Lung microvascular endothelial cell (primary cell): ENCODE results near the gene RSBN1. TPM values are rescaled to one million over a fixed set of nuclear protein-coding genes. Genes with fewer than 3 reads are reported as not detected.
A peak's percentile ranks its signal among the peaks of the same experiment; 100 is the strongest.
"Not testable (repeated sequence)": the region's sequence is repeated elsewhere in the genome, so short reads cannot be mapped to it uniquely, and the experiment has no call there.

Experiments used
- DNase-seq, 2 donors: peaks; one replicate each; pipeline versions ENCODE4 v3.0.0 to v3.0.0-alpha.2; 2010; ENCODE audit warnings: low read depth in 2 of 2
- total RNA-seq: library from RNA; depleted of rRNA; stranded (reverse); fragments of >200 nt; gene quantifications from 2 replicates; pipeline ENCODE4 v1.2.1, GENCODE V29; 2014

The RSBN1 gene
- total RNA-seq, 1 donor from 2014 or later, result 9.7 TPM

DNA sequence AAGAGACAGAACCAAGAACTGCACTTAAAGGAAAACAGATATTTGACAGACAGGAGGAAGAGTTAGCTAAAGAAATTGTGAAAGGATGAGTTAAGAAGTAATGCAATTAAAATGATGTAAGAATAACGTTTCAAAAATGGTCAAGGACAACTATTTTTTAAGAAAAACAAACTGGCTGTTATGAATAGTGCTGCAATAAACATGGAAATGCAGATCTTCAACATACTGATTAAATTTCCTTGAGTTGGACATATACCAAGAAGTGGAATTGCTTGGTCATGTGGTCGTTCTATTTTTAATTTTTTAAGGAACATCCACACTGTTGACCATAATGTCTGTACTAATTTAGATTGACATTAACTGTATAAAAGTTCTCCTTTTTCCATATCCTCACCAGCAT is 29.9 kb downstream of the RSBN1 start:
- no peak for DNase-seq

DNA sequence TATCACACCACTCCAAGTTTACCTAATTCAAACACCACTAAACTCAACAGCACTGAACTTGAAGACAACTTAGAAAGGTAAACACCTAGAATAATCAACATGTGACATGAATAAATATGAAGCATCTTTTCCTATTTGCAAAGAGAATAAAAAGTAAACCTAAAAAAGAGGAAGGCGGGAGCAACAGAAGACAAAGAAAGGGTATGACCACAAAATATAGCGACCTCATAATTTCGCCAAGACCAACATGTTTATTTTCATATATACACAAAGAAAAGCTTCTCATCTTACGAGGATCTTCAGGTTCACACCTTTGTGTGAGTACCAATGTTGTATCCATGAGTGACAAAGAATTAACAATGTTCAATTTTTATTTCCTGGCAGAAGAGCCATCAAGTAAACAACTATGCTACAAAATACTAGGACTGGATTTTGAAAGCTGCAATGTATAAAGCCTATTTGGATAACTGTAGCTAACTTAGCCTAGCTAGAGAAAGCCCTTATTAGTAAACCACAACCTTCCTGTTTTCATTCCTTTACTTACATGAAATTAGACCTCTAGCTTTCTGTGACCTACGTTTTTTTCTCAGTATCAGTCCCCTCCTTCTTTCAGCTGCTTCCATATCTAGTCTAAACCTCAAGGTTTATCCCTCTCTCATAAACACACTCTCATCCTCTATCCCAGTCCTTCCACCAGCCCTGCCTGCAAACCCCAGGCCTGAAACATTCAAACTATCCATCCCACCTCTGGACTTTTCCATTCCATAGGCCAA is 31.7 kb downstream of the RSBN1 start:
- no peak for DNase-seq

DNA sequence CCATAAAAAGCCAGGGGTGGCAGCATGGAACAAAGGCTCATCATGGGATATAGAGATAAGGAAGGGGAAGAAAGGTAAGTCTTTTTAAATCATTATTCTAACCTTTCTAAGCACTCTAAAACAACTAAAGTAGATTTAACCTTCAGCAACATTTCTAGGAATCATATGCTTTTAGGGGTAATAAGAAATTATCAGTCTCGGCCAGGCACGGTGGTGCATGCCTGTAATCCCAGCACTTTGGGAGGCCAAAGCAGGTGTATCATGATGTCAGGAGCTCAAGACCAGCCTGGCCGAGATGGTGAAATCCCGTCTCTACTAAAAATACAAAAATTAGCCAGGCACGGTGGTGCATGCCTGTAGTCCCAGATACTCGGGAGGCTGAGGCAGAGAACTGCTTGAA is 32.7 kb downstream of the RSBN1 start:
- no peak for DNase-seq

DNA sequence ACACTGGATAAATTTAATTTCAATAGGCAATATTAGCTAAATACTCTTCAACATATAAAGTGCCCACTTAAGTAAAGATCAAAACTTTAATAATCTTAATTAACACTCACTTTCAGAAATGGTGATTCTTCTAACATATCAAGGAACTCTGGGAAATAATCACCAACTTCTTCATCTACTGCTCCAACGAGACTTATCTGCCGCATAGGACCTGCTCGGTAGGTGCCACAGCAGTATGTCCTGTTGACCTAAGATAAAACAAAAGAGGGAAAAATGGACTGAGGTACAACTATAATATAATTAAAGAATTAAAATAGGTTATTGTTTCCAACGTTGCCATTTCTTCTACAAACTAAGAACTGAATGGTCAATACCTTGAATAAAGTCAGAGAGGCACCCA is 34.7 kb downstream of the RSBN1 start:
- DNase-seq, result no peak

DNA sequence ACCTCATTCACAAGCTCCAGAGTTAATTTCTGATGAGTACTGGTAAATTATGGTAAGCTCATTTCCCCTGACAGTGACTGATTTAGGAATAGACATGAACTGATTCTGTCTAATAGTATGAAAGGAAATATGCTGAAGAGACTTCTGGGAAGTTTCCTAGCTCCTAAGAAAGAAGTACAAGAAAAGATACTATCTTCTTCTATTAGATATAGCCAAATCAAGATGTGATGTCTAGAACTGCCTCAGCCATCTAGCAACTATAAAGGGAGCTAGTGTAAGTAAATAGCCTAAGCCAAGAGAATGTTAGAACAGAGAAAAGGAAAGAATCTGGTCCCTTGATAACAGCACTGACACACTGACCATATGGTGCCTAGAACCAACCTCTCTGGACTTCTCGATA is 42.2 kb downstream of the RSBN1 start:
- no peak for DNase-seq

DNA sequence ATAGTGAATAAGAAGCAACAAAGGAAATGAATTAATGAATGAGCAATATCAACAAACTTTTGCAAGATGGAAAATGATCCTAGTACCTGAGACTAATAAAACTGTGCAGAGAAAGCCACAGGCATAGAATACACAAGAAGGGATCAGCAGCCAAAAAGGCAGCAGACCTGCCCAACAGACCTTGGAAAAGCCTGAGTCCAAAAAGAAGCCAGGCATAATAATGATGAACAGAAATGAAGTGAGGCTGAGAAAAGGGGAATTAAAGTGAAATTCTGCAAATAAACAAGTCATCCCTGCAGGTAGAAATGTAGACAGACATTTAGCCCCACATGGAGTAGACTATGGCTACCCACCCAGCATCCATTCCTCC is 42.7 kb downstream of the RSBN1 start:
- DNase-seq, result no peak

DNA sequence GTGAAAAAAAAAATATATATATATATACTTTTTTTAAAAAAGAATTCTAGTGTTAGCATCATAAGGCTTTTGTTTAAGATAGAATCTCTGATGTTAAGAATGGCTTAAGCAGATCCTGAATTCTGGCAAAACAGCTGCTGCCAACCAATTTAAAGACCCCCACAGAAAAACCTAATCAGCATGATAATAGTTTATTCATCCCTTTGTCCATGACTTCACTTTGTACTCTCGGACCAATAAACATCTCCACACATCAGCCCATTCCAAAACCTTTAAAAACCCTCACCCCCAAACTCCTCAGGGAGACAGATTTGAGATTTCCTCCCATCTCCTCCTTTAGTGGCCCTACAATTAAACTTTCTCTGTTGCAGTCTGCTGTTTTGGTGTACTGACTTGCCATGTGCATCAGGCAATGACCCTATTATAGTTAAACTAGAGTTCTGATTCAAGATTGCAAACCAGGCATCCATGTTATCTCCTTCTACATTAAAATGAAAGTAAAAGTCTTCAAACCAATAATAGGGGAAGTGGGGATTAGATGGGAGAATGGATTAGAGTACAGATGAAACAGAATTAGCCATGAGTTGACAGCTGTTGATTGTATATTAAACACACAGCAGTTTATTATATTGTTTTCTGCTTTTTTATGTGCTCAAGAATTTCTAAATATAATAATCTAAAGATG is 43.2 kb downstream of the RSBN1 start:
- no peak for DNase-seq

DNA sequence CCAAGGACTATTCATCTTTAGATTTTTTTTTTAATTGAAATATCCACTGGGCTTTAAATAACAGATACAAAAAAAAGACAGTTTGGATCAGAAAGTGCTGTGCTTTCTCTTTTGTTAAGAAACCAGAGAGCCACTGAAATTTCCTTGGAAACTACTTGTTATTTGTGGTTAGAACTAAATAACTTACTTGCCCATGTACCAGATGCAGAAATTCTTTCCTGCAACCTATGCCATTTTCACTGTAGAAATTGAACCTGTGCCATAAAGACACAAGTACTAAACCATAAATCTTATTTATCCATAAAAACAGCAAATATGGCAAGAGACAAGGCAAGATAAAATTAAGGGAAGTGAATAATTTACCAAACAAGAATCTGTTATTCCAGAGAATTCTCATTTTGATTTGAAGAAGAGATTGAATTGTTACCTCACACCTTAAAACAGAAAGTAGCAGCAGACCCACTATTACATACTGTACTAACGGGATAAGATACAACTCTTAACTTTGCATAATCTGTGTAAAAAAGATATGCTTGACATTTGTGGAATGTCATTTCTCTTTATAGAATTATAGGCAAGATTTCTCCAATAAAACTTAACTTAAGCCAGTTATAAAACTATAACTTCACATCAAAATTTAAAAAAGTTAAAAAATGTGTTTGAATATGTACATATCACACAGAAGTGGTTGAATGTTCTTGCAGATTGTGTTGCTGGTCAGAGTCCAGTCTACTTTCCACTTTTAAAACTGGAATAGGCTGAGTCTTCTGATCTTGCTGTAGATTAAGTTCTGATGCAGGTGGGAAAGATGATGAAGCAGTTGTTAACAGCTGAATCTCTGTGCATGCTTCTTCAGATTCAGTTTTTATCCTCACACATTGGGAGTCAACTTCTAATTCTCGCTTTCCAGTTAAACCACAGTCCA is 46.7 kb downstream of the RSBN1 start:
- DNase-seq, result no peak

DNA sequence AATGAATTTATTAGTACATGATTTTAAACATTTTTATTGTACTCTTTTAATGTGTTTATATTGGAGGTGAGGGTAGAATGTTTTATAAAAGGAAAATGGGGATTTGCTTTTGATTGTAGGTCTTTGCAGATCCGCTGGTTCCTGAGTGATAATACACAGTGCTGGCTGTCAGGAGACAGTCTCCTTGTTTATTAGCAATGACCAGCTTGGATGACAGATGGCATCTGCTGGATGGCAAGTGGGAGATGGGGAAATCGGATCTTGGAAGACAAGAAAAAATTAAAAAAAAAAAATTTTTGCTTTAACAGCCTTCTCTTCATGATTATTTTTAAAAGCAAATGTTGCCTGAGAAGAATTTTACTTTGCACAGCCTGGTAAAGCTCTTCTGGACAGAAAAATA is 48.6 kb downstream of the RSBN1 start:
- no peak for DNase-seq

DNA sequence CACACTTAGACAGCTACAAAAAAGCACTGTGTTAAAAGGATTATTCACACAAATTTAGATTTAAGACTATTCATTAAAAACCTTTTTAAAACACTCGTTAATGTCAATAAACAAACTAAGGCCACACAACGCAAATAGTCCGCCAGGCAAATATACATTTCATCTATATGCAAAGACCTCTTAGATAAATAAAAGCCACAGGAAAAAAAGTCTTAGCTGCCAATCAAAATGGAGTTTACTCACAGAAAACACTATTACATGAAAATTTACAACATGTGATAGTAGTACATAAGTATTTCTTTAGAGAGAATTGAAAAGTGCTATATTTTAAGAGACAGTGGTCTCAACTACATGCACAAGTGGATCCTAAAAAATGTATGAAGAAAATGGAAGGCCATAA is 50.3 kb downstream of the RSBN1 start:
- DNase-seq, result no peak

DNA sequence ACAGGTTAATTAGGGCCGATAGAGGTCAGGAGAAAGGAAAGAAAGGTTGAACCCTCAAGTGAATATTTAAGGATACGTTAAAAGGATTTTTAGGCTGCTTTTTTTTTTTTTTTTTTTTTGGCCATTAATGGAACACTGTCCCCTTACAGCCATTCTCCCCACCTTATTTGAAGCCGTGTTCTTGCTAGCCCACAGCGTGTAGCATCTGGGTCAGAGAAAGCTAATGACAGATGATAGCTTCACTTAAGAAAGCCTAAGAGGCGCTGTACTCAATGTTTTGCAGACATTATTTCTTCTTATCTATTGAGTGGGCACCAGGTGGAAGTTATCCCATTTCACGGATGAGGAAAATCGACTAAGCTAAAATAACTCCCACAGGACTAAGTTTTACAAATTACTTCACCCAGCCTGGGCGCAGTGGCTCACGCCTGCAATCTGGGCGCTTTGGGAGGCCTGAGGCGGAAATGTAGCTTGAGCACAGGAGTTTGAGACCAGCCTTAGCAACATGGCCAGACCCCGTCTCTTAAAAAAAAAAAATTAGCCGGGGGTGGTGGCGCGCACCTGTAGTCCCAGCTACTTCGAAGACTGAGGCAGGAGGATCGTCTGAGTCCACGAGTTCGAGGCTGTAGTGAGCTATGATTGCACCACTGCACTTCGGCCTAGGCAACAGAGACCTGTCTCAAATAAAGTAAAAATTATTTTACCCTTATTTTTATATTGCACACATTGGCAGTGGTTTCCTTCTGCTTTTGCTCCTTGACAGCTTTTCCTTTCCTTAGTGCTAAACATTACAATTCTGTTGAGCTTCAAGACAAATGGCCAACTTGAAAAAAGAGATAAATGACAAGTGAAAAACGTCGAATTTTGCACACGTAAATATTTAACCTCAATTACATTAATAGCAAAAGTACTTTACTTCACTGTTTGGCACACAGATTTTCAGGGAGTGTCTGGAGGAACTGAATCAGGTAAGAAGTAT is 51.9 kb downstream of the RSBN1 start:
- no peak for DNase-seq

DNA sequence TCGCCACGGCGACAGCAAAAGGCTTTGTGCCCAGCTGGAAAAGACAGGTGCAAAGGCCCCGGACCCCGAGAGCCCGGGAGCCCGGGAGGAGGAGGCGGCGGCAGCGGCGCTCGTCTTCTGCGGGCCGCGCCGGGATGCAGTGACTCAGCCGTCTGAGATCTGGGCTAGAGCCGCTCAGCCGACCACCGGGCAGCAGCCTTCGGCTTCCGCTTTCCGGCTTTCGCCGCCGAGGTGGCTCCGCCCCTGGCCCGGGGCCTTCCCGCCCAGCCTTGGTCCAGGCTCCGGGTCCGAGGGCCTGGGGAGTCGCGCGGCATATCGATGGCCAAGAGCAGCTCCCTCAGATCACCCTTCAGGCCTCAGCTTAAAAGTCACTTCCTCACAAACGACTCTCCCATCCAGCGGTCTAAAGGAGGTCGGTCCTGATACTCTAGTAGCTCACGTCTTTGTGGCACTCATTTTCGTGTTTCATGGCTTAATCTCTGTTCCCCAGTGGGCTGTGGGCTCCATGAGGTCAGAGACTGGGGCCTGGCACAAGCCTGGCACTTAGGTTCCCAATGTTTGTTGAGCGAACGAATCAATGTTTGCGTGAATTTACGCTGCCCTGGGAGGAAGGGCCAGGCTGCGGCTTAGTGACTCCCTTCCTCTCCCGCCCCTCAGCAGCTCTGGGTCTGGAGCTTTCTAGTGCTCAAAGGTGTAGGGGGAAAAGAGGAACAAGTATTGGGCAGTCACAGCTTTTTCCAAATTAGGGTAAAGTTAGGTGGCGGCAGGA is 52.8 kb downstream of the RSBN1 start, which contains the start of gene PHTF1:
Gene PHTF1 (minus strand): TSS at position 154 of the 769 bp plus-strand sequence. CDS start 783 bp downstream, outside the sequence.
- DNase-seq, result peak; percentile 72 to 88

DNA sequence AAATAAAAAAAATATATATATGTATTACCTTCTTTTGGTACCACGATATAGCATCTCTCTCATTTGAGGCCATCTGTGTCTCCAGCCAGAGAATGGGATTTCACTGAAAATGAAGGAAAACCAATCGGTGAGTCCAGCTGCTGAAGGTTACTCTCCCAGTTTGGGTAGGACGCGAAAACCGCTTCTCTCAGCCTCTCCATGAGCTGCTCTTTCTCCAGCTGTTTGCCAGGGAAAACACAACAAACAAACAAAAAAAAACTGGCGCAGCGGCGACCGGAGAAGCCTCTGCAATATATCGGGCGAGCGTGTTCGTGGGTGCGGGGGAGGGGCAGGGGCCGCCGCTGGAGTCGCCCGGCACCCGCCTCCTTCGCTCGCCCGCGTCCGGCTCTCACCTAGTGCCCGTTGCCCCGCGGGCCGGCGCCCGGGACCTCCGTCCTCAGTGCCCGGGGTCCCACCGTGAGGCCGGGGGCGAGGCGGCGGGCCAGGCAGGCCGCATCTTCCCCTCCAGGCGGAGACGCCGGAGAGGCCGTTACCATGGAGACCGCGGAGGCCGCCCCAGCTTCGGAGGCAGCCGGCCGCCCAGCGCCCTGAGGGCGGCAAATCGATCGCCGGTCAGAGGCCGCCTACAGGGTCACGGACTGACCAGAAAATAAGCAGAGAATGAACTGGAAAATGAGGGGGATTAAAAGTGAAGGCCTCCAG is 53.5 kb downstream of the RSBN1 start:
- peak; percentile 42 to 51 for DNase-seq

DNA sequence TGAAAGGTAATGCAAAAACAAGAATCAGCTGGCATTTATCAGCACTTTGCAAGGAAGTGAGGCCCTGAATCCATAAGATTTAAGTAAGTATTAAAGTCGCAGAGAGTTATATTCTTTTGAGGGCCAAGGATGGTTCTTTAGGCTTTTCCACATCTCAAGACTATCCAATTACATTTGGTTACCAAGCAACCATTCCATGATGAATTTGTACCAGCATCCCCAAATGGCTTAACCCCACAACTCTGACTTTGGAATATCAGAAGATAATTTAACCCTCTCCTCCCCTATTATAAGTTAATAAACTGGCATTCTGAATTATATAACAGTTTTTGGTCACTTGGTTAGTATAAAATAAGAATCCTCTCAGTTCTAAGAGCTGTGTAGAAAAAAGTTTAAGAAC is 55.8 kb downstream of the RSBN1 start:
- DNase-seq, result no peak

DNA sequence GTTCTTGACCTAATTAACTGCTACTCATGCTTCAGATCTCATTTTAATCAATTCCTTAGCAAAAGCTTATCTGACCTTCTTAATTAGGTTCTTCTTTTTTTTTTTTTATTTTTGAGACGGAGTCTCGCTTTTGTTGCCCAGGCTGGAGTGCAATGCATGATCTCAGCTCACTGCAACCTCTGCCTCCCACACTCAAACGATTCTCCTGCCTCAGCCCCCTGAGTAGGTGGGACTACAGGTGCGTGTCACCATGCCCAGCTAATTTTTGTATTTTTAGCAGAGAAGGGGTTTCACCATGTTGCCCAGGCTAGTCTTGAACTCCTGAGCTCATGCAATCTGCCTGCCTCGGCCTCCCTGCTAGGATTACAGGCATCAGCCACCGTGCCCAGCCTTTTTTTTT is 58.9 kb downstream of the RSBN1 start:
- DNase-seq, result not testable (repeated sequence)

DNA sequence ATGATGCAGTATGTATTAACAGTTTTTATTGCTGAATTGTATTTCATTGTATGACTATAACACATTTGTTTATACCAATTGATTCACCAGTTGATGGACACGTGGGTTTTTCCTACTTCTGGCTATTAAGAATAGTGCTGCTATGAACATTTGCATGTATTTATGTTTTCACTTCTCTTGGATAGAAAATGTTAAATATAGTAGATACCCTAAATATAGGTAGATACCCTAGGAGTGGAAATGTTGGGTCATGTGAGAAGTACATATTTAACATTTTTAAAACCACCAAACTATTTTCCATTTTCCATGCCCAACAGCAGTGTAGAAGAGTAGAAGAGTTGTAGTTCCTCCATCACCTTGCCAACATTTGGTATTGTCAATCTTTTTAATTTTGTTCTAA is 60.8 kb downstream of the RSBN1 start:
- no peak for DNase-seq

DNA sequence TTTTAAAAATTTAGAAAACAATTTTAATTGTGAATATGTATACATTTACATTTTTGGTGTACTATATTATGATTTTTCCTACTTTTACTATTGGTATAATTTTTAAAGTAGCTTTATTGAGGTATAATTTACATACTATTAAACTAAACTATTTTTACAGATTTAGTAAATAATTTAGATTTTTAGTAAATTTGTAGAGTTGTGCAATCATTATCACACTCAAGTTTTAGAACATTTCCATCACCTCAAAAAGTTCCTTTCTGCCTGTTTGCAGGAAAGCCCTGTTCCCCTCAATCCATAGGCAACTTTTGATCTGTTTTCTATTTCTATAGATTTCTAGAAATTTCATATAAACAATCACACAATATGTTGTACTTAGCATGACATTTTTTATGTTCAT is 61.2 kb downstream of the RSBN1 start:
- no peak for DNase-seq

DNA sequence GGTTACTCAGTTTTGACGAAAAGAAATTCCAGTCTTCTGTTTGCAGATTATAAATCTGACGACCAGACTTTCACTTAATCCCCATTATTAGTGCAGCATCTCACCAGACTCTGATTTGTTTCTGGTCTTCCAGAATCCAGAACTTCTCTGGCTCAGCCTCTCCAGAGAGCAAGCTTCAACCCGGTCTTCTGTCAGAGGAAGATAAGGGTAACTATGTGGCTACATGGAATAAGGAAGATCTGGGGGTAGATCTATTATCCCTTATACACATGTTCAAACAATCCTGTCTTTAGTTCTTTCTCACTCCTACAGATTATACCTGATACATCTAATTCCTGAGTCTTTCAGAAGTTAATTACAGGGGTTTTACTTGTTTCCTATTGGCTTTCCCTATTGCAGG is 62.9 kb downstream of the RSBN1 start:
- no peak for DNase-seq

DNA sequence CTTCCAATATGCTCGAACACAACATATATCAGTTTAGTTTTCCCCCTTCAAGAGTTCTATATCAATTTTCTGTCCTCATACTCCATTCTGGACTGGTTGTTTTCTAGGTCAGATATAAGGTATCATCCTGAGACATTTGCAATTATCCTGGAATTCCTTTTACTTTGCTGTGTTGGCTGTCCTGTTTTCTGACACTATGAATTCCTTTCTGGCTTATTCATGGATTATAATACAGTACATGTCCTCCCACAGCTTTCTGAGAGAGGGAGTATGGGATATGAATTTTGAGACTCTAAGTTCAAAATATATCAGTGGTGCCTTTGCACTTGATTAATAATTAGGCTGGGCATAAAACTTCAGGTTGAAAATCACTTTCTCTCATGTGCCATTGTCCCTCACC is 64.9 kb downstream of the RSBN1 start:
- DNase-seq, result no peak

DNA sequence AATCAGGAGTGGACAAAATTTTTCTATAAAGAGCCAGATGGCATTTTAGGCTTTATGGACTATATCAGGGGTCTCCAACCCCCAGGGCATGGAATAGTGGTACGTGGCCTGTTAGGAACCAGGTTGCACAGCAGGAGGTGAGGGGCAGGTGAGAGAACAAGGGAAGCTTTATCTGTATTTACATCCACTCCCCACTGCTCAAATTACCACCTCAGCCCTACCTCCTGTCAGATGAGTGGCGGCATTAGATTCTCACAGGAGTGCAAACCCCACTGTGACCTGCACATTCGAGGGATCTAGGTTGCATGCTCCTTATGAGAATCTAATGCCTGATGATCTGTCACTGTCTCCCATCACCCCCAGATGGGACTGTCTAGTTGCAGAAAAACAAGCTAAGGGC is 66.9 kb downstream of the RSBN1 start:
- no peak for DNase-seq
